RWPE1 (cell line): ENCODE data around the gene BCL2A1.
A peak's percentile ranks its signal among the peaks of the same experiment; 100 is the strongest.
"Not testable (repeated sequence)": the region's sequence is repeated elsewhere in the genome, so short reads cannot be mapped to it uniquely, and the experiment has no call there.

Source experiments
- CTCF ChIA-PET: fragments of 350-600 bp; sonication (Branson Sonifier 250); formaldehyde crosslinking; extraction: SDS; loops from one replicate; lab custom pipeline; 2021; lab: Yijun Ruan, JAX
- POLR2A ChIA-PET: fragments of 400-600 bp; formaldehyde crosslinking; extraction: SDS; loops from one replicate; lab custom pipeline; 2020; ENCODE audit warnings: antibody characterized with exemption; ENCODE audit not compliant: low non-redundant PET; lab: Yijun Ruan, JAX
- DNase-seq: peaks from one replicate; pipeline ENCODE4 v3.0.0; 2012; ENCODE audit warnings: low spot score
- H3K27ac ChIP-seq: fragments of 450-650 bp; 2 replicates; pipeline ENCODE4 v1.5.1; 2017
- TF ChIP-seq, protein P1 (sequence below): fragments of 450-650 bp; conservative IDR thresholded peaks from 2 replicates; pipeline ENCODE4 v1.5.1; 2017; ENCODE audit warnings: low read depth, mild to moderate bottlenecking

BCL2A1 gene

DNA sequence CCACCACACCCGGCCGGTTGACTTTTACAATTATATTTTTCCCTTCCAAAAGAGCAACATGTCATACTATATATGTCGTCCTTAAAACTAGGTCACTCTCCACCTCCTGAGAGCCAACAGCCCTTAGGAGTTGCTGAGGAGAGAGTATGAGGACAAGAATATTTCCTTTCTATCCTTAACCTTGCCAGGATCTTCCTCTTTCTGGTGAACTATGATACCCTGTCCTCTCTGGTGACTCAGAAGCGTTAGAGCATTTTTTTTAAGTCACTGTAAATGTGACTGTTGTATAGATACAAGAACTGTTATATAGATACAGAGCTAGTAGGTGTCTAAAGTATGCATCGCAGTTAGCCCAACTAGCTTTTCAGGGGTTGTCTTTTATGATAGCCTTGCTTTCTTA, 40.5 kb downstream of the BCL2A1 start:
- ChIA-PET CTCF (no interaction called here), POLR2A (no interaction called here)

DNA sequence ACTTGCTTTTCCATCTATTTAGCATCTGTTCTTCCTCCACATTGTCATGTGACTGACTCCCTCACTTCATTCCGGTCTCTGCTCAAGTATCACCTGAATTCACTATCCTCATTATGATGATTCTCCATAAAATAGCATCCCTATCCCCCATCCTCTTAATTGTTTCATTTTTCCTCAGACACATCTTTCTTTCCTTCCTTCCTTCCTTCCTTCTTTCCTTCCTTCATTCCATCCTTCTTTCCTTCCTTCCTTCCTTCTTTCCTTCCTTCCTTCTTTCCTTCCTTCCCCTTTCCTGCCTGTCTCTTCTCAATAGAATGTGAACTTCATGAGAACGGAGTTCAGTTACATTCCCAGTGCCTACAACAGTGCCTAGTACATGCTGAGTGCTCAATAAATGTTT, 41.6 kb downstream of the BCL2A1 start:
- TF ChIP-seq, protein P1, sequence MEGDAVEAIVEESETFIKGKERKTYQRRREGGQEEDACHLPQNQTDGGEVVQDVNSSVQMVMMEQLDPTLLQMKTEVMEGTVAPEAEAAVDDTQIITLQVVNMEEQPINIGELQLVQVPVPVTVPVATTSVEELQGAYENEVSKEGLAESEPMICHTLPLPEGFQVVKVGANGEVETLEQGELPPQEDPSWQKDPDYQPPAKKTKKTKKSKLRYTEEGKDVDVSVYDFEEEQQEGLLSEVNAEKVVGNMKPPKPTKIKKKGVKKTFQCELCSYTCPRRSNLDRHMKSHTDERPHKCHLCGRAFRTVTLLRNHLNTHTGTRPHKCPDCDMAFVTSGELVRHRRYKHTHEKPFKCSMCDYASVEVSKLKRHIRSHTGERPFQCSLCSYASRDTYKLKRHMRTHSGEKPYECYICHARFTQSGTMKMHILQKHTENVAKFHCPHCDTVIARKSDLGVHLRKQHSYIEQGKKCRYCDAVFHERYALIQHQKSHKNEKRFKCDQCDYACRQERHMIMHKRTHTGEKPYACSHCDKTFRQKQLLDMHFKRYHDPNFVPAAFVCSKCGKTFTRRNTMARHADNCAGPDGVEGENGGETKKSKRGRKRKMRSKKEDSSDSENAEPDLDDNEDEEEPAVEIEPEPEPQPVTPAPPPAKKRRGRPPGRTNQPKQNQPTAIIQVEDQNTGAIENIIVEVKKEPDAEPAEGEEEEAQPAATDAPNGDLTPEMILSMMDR: no peak
- CTCF ChIA-PET: no interaction called here
- no peak overlapping the region for H3K27ac ChIP-seq
- POLR2A ChIA-PET: no interaction called here
- no peak for DNase-seq

More for the DNA sequence above, 40.5 kb downstream of the BCL2A1 start:
- TF ChIP-seq, protein P1: no peak
- H3K27ac ChIP-seq: no peak overlapping the region
- no peak for DNase-seq

DNA sequence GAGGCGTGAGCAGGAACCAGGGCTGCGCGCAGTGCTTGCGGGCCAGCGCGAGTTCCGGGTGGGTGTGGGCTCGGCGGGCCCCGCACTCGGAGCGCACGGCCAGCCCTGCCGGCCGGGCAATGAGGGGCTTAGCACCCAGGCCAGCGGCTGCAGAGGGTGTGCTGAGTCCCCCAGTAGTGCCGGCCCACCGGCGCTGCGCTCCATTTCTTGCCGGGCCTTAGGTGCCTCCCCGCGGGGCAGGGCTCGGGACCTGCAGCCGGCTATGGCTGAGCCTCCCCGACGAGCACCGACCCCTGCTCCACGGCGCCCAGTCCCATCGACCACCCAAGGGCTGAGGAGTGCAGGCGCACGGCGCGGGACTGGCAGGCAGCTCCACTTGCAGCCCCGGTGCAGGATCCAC, 44.9 kb downstream of the BCL2A1 start:
- DNase-seq, H3K27ac ChIP-seq, POLR2A ChIA-PET: not testable (repeated sequence)
- CTCF ChIA-PET: interaction anchor here (0.6 kb wide), 1 partner anchor 23 kb away, joined by 3 read pairs; no protein-coding TSS in a partner anchor

DNA sequence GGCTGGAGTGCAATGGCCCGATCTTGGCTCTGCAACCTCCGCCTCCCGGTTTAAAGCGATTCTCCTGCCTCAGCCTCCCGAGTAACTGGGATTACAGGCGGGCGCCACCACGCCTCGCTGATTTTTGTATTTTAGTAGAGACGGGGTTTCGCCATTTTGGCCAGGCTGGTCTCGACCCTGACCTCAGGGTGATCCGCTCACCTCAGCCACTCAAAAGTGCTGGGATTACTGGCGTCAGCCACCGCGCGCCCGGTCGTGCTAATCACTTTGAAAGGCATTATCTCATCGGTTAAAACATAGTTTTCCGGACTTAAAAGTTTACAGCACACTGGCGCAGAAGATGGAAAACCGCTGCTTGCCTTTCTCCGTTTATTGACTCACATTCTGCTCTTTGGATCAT, 46.6 kb downstream of the BCL2A1 start:
- TF ChIP-seq, protein P1: no peak
- peak overlapping the region; percentile 96 for H3K27ac ChIP-seq
- POLR2A ChIA-PET: no interaction called here
- CTCF ChIA-PET: no interaction called here
- DNase-seq: no peak

DNA sequence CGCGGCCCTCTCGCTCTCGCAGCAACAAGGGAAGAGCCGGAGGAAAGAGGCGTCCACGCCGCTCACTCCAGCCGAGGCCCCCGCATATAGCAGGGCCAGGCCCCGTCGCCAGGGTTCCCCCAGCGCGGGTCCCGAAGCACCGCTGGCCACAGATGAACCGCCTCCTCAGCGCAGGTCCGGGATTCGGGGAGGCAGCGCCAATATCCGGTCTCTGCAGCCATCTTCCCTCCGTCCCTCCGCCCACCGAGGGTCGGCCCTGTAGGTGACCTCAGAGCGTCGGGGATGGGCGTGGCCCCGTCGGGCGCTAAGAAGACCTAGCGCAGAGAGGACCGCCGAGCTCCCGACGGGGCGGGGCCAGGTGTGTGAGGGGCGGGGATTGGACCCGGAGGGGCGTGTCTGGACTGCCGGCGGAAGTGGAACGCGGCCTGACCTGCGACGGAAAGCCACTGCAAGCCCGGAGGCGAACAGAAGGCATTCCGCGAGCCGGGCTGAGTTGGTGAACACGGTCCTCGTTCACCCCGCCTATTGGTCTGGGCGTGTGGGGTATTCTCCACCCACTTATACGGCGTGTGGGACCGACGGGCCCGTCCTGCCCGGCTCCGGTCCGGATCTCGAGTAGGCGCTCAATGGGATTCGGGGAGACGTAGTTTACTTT, 47.4 kb downstream of the BCL2A1 start:
- ChIA-PET POLR2A (interaction anchor here (0.6 to 1.0 kb wide), 2 partner anchors 135 to 214 kb away, joined by 3 to 8 read pairs; no protein-coding TSS in a partner anchor), CTCF (interaction anchor here (0.7 kb wide), 1 partner anchor 36 kb away, joined by 6 read pairs; no protein-coding TSS in a partner anchor)
- TF ChIP-seq, protein P1: no peak
- peak overlapping the region; percentile 96 for H3K27ac ChIP-seq
- peak; percentile 98 for DNase-seq

DNA sequence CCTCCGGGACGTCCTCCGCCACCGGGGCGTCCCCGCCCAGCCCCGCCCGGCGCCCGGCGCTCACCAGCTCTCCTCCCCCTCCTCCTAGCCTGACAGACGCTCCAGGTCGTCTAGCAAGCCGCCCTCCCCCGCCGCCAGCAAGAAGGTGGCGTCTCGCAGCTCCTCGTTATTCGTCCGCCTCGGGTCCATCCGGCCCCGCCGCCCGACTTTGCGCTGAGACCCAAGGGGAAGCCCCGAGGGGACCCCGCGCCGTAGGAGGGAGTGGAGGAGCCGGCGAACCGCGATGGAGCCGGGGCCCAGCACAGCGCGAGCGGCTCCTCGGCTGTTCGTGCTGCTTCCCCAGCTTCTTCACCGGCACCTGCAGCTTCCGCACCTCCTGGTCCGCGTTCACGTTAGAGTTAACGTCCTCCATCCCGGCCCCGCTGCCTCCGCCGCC, 47.9 kb downstream of the BCL2A1 start:
- TF ChIP-seq, protein P1: no peak
- DNase-seq: peak; percentile 75
- H3K27ac ChIP-seq: peak overlapping the region; percentile 96
- POLR2A ChIA-PET: interaction anchor here (0.6 to 1.0 kb wide), 3 partner anchors 136 to 238 kb away, joined by 3 to 9 read pairs (median 8); no protein-coding TSS in a partner anchor
- CTCF ChIA-PET: interaction anchor here (0.7 kb wide), 1 partner anchor 73 kb away, joined by 3 read pairs; no protein-coding TSS in a partner anchor

DNA sequence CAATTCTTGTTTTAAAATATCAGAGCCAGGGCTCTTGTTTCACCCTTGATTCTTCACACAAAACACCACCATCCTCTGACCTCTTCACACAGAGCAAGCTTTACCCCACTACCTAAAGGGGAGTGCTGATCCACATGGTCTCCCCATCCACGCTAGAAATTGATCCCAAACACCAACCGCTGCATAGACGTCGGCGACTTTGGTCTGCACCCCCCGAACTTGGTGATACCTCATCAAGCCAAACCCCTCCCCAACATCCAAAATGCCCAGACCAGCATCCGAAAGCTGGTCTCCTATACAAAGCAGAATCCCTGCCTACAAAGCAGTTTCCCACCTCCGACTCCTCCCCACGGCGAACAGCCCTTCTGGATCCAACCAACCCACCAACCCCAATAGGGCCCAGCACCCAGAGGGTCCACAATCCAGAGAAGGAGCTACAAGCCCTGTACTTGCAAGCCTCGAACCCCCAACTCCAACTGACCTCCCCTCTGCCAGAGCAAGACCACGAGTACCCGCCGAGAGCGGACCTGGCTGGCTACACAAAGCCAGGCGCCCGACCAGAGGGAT, 48.4 kb downstream of the BCL2A1 start:
- peak overlapping the region; percentile 96 for H3K27ac ChIP-seq
- POLR2A ChIA-PET: interaction anchor here (0.6 kb wide), 2 partner anchors 215 to 238 kb away, joined by 8 to 9 read pairs; no protein-coding TSS in a partner anchor

More for the DNA sequence above, 48.4 kb downstream of the BCL2A1 start:
- TF ChIP-seq, protein P1: no peak
- CTCF ChIA-PET: interaction anchor here (0.7 to 0.9 kb wide), 2 partner anchors 12 to 73 kb away, joined by 3 read pairs; no protein-coding TSS in a partner anchor
- no peak for DNase-seq
